ENCODE data around the gene AZI2.

DNA sequence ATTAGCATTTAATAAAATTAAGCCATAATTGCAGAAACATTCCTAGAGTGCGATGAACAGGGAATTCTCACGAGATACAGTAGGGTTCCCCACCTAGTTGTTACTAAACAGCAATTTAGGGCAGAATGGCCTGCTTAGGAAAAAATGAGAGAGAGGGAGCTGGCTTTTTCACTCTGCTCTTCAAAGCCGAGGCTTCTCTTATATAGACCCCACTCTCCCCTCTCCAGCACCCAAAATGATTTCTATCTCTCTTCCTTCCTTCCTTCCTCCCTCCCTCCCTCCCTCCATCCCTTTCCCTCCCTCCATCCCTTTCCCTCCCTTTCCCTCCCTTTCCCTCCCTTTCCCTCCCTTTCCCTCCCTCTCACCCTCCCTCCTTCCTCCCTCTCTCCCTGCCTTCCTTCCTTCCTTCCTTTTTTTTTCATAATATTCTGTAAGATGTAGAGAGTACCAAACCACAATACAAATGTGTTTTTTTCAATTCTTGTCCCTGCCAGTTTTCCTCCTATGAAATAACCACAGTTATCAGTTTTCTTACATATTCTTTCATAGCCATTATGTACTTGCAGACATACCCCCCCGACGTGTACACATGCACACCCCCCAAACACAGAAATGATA lies 48.2 kb downstream of the AZI2 start:
- no peak for TF ChIP-seq POLR2A (IDR thresholded peaks at IDR 0.05; ENCODE audit: low read depth, low read length)
- no peak for TF ChIP-seq POLR2AphosphoS5 (IDR thresholded peaks at IDR 0.05; ENCODE audit: low read depth, low read length)
- TF ChIP-seq TAF1 (IDR thresholded peaks at IDR 0.05; ENCODE audit: borderline replicate concordance, low read depth, low read length) = no peak
